ENCODE data around the gene DTNA.

DNA sequence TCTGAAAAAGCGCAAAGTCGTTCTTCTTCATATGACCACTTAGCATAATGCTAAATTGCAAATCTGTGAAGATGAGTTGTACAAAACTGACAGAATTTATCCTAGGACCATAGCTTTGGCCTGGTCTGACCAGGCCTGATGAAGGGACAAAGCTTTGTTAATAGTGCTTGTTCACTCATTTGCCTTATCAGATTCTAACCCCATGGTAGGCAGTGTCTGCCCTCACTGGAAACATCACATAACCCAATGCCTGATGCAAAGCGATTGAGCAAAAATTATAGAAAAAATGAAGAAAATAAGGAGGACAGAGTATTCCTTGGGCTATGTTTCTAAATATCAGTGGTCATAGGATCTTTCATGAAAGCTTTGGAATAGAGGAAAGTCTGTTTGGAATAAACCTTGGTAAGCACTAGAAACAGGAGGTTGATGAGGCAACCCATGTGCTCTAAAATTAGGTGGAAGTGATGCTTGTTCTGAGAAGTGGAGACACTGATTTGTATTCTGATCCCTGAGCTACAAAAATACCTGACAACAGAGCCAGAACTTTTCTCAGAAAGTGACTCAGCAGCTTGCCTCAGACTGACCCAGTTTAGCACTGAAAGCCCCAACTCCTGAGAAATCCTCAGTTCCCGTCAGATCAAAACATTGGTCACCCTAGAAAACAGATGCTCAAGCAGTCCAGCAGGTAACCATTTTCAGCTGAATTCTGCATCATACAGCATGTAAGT, 199.7 kb downstream of the DTNA start:
- TF ChIP-seq, protein P1, sequence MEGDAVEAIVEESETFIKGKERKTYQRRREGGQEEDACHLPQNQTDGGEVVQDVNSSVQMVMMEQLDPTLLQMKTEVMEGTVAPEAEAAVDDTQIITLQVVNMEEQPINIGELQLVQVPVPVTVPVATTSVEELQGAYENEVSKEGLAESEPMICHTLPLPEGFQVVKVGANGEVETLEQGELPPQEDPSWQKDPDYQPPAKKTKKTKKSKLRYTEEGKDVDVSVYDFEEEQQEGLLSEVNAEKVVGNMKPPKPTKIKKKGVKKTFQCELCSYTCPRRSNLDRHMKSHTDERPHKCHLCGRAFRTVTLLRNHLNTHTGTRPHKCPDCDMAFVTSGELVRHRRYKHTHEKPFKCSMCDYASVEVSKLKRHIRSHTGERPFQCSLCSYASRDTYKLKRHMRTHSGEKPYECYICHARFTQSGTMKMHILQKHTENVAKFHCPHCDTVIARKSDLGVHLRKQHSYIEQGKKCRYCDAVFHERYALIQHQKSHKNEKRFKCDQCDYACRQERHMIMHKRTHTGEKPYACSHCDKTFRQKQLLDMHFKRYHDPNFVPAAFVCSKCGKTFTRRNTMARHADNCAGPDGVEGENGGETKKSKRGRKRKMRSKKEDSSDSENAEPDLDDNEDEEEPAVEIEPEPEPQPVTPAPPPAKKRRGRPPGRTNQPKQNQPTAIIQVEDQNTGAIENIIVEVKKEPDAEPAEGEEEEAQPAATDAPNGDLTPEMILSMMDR (IDR thresholded peaks at IDR 0.05) = no peak
- TF ChIP-seq POLR2A (IDR thresholded peaks at IDR 0.05) = no peak

All from thyroid gland (tissue), 4 donors.